SK-N-SH (cell line): ENCODE results near the gene UNC119. TPM values are rescaled to one million over a fixed set of nuclear protein-coding genes. Genes with fewer than 3 reads are reported as not detected.

ENCODE experiments used
- CTCF ChIA-PET: fragments of 300-600, 350-600 bp; formaldehyde crosslinking; extraction: SDS; loops from one replicate; lab custom pipeline; 2021; lab: Yijun Ruan, JAX
- POLR2A ChIA-PET: fragments of 350-600 bp; sonication (Branson Sonifier 250); formaldehyde crosslinking; extraction: SDS; loops from one replicate; lab custom pipeline; 2020; ENCODE audit warnings: antibody characterized with exemption, inconsistent platforms; lab: Yijun Ruan, JAX
- DNase-seq: peaks from one replicate; pipeline ENCODE4 v3.0.0; 2012
- H2AFZ ChIP-seq: fragments of 200-600 bp; sonication (generic); 2 replicates; pipeline ENCODE4 v1.8.1; 2016; ENCODE audit warnings: antibody characterized with exemption, mild to moderate bottlenecking, low read depth
- H3F3A ChIP-seq: fragments of 200-600 bp; sonication (generic); replicated peaks from 2 replicates; pipeline ENCODE3; 2016; ENCODE audit warnings: antibody characterized with exemption, mild to moderate bottlenecking; ENCODE audit not compliant: insufficient read depth
- H3K27ac ChIP-seq, 2 experiments: fragments of 200-500 bp in 1 of 2; fragments of 200-600 bp in 1 of 2; sonication (Bioruptor generic) in 1 of 2; sonication (generic), shearing (Covaris generic) in 1 of 2; 2 replicates each; pipeline versions ENCODE4 v1.5.1 to v1.6.1; 2014 to 2016; ENCODE audit warnings: low read depth in 2 of 2, inconsistent platforms in 1 of 2, low read length in 1 of 2, mild to moderate bottlenecking in 1 of 2, mixed read lengths in 1 of 2
- H3K27me3 ChIP-seq: fragments of 200-600 bp; sonication (generic), shearing (Covaris generic); 2 replicates; pipeline ENCODE4 v1.6.1; 2016; ENCODE audit warnings: mixed run types; ENCODE audit not compliant: insufficient read depth
- H3K36me3 ChIP-seq, 2 experiments: fragments of 200-500 bp in 1 of 2; fragments of 200-600 bp in 1 of 2; sonication (Bioruptor generic) in 1 of 2; sonication (generic) in 1 of 2; replicated peaks in 1 of 2; 2 replicates each; pipeline versions ENCODE3 to v1.5.1; 2014 to 2016; ENCODE audit warnings: low read length in 1 of 2, mild to moderate bottlenecking in 1 of 2; ENCODE audit not compliant: insufficient read depth in 2 of 2, control insufficient read depth in 1 of 2
- H3K4me1 ChIP-seq, 2 experiments: fragments of 200-500 bp in 1 of 2; fragments of 200-600 bp in 1 of 2; sonication (Bioruptor generic) in 1 of 2; sonication (generic), shearing (Covaris generic) in 1 of 2; 2 replicates each; pipeline versions ENCODE4 v1.5.1 to v1.6.1; 2014 to 2016; ENCODE audit warnings: low read depth in 1 of 2, low read length in 1 of 2, mixed run types in 1 of 2; ENCODE audit not compliant: insufficient read depth in 2 of 2, control insufficient read depth in 1 of 2
- H3K4me2 ChIP-seq: fragments of 200-600 bp; sonication (generic), shearing (Covaris generic); 2 replicates; pipeline ENCODE4 v1.6.1; 2017; ENCODE audit warnings: mixed run types
- H3K4me3 ChIP-seq, 2 experiments: fragments of 200-500 bp in 1 of 2; fragments of 200-600 bp in 1 of 2; sonication (Bioruptor generic) in 1 of 2; sonication (generic), shearing (Covaris generic) in 1 of 2; 2 replicates each; pipeline versions ENCODE4 v1.5.1 to v1.8.1; 2014 to 2016; ENCODE audit warnings: low read depth in 2 of 2, inconsistent platforms in 1 of 2, low read length in 1 of 2, mild to moderate bottlenecking in 1 of 2, mixed read lengths in 1 of 2, moderate library complexity in 1 of 2
- H3K79me2 ChIP-seq: fragments of 200-600 bp; sonication (generic); 2 replicates; pipeline ENCODE4 v1.8.1; 2017; ENCODE audit warnings: mild to moderate bottlenecking; ENCODE audit not compliant: insufficient read depth
- H3K9ac ChIP-seq: fragments of 200-600 bp; sonication (generic); 2 replicates; pipeline ENCODE4 v1.6.1; 2017; ENCODE audit warnings: mixed run types
- H3K9me2 ChIP-seq: fragments of 200-600 bp; sonication (generic); 2 replicates; pipeline ENCODE4 v1.6.1; 2017; ENCODE audit warnings: mixed run types
- H3K9me3 ChIP-seq: fragments of 200-600 bp; sonication (generic); 2 replicates; pipeline ENCODE4 v1.6.1; 2017; ENCODE audit warnings: mixed run types, mild to moderate bottlenecking, moderate library complexity
- H4K20me1 ChIP-seq: fragments of 200-600 bp; sonication (generic); 2 replicates; pipeline ENCODE4 v1.6.1; 2017; ENCODE audit warnings: mild to moderate bottlenecking, mixed run types; ENCODE audit not compliant: insufficient read depth
- ELF1 ChIP-seq: IDR thresholded peaks from 2 replicates; pipeline ENCODE4 v1.4.0; 2012
- EZH2phosphoT487 ChIP-seq: fragments of 200-600 bp; sonication (generic); IDR thresholded peaks from 2 replicates; pipeline ENCODE4 v1.6.1; 2017; ENCODE audit warnings: low read depth, mixed run types, mild to moderate bottlenecking, antibody characterized with exemption, moderate library complexity, borderline replicate concordance
- FOSL2 ChIP-seq: IDR thresholded peaks from 2 replicates; pipeline ENCODE4 v1.4.0; 2012; ENCODE audit warnings: low read depth, mild to moderate bottlenecking, moderate library complexity, borderline replicate concordance
- FOXM1 ChIP-seq: IDR thresholded peaks from 2 replicates; pipeline ENCODE4 v1.4.0; 2012; ENCODE audit warnings: low read depth, mild to moderate bottlenecking
- GATA2 ChIP-seq: sonication (generic); formaldehyde crosslinking; IDR thresholded peaks from 2 replicates; pipeline ENCODE4 v1.5.0; 2020; ENCODE audit warnings: mild to moderate bottlenecking, missing genetic modification reagents
- JUND ChIP-seq: IDR thresholded peaks from 2 replicates; pipeline ENCODE4 v1.4.0; 2012
- MEF2A ChIP-seq: IDR thresholded peaks from 2 replicates; pipeline ENCODE4 v1.4.0; 2012; ENCODE audit warnings: low read depth, borderline replicate concordance
- MXI1 ChIP-seq: IDR thresholded peaks from 2 replicates; pipeline ENCODE4 v1.6.1; 2012; ENCODE audit warnings: mild to moderate bottlenecking, low read depth, low read length, improper control_type of control experiment
- NFIC ChIP-seq: IDR thresholded peaks from 2 replicates; pipeline ENCODE4 v1.4.0; 2012; ENCODE audit warnings: borderline replicate concordance
- NRF1 ChIP-seq: IDR thresholded peaks from 2 replicates; pipeline ENCODE4 v1.6.1; 2012; ENCODE audit warnings: low read depth, mild to moderate bottlenecking, low read length
- POLR2AphosphoS5 ChIP-seq: IDR thresholded peaks from 2 replicates; pipeline ENCODE4 v1.6.1; 2012; ENCODE audit warnings: low read depth, low read length
- RAD21 ChIP-seq: IDR thresholded peaks from 2 replicates; pipeline ENCODE4 v1.6.1; 2012; ENCODE audit warnings: mild to moderate bottlenecking, low read length
- RCOR1 ChIP-seq: fragments of 150-350 bp; IDR thresholded peaks from 2 replicates; pipeline ENCODE4 v1.6.1; 2017; ENCODE audit warnings: antibody characterized with exemption, low read length
- RXRA ChIP-seq: IDR thresholded peaks from 2 replicates; pipeline ENCODE4 v1.4.0; 2012; ENCODE audit warnings: low read depth, mild to moderate bottlenecking, borderline replicate concordance
- SIN3A ChIP-seq: IDR thresholded peaks from 2 replicates; pipeline ENCODE4 v1.6.1; 2012; ENCODE audit warnings: low read depth, mild to moderate bottlenecking, low read length, moderate library complexity, borderline replicate concordance
- TAF1 ChIP-seq: IDR thresholded peaks from 2 replicates; pipeline ENCODE4 v1.6.1; 2012; ENCODE audit warnings: low read depth, mild to moderate bottlenecking, low read length, moderate library complexity, borderline replicate concordance
- TCF12 ChIP-seq: IDR thresholded peaks from 2 replicates; pipeline ENCODE4 v1.4.0; 2012
- TEAD4 ChIP-seq: IDR thresholded peaks from 2 replicates; pipeline ENCODE4 v1.4.0; 2012; ENCODE audit warnings: mild to moderate bottlenecking, borderline replicate concordance; ENCODE audit not compliant: insufficient read depth
- YY1 ChIP-seq: IDR thresholded peaks from 2 replicates; pipeline ENCODE4 v1.4.0; 2012; ENCODE audit warnings: low read depth, mild to moderate bottlenecking
- WGBS: methylation state at CpG from one replicate; pipeline ENCODE4 v1.1.6; 2017; ENCODE audit warnings: low lambda C conversion rate; 5-methylcytosine and 5-hydroxymethylcytosine counted together
- polyA plus RNA-seq, 3 experiments: library from polyadenylated mRNA; depleted of rRNA; stranded (reverse); fragments of >200 nt; gene quantifications; 2 replicates each; pipeline ENCODE4 v1.2.3, GENCODE V29; 2012
- TF ChIP-seq, protein P1 (sequence below): fragments of 200-600 bp; sonication (generic); IDR thresholded peaks from 2 replicates; pipeline ENCODE4 v1.6.1; 2017; ENCODE audit warnings: antibody characterized with exemption, mild to moderate bottlenecking, moderate library complexity
- TF ChIP-seq, protein P2 (sequence below): IDR thresholded peaks from 2 replicates; pipeline ENCODE4 v1.6.1; 2012; ENCODE audit warnings: mild to moderate bottlenecking, low read depth, low read length, moderate library complexity
- TF ChIP-seq, protein P3 (sequence below): IDR thresholded peaks from 2 replicates; pipeline ENCODE4 v1.4.0; 2012; ENCODE audit warnings: low read depth, borderline replicate concordance
- TF ChIP-seq, protein P4 (sequence below): IDR thresholded peaks from 2 replicates; pipeline ENCODE4 v1.4.0; 2012; ENCODE audit warnings: low read depth
- TF ChIP-seq, protein P5 (sequence below): fragments of 150-350 bp; IDR thresholded peaks from 2 replicates; pipeline ENCODE4 v1.6.1; 2017; ENCODE audit warnings: antibody characterized with exemption, low read length, low read depth, borderline replicate concordance
- TF ChIP-seq, protein P6 (sequence below): IDR thresholded peaks from 2 replicates; pipeline ENCODE4; 2012

UNC119 gene
- polyA plus RNA-seq, 1 of the 3 experiments (the other 2 are of a cell fraction): 89.9 TPM

DNA sequence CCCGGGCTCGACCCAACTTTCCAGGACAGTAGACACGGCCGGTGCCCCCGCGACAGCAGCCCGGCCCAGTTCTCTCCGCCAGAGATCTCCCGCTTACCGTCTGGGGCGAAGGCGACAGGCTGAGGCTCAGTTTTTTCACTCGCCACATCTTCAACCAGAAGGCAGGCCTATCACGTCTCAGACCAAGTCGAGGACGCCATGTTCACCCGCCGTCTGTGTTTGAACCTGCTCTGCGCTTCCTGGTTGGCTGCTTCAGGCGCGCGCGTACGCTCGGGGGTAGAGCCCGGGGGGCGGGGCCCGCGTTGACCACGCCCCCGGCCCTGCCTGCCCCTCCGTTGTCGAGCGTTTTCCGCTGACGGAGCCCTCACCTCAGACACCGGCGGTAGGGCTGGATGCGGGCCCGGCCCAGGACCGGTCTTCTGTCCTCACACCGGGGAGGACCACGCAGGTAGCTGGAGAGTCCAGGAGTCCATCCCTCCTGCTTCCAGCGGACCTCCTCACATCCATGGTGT lies 46.4 kb upstream of the UNC119 start, which contains the start of gene SPAG5:
Gene SPAG5, minus strand, starts transcription at position 227 of the 512 bp plus-strand sequence. Its CDS starts 79 bp downstream, at position 148.
- peak within 1 kb of the TSS; percentile 87 for H3K9ac ChIP-seq
- H3K79me2 ChIP-seq: peaks cover 46% of the 10 kb centered on the region
- peaks cover 0 to 3% of the 10 kb centered on the region in 2 experiments for H3K36me3 ChIP-seq
- H3K4me2 ChIP-seq: peak within 1 kb of the TSS; percentile 93
- CTCF ChIA-PET: interaction anchor here (0.6 to 2.3 kb wide), 7 partner anchors 10 to 52 kb away, joined by 3 to 7 read pairs (median 4); partner anchors contain the start of gene BLTP2
- H3K4me3 ChIP-seq: peak within 1 kb of the TSS; percentile 65 to 83
- POLR2A ChIA-PET: interaction anchor here (0.6 to 0.8 kb wide), 2 partner anchors 17 to 27 kb away, joined by 3 read pairs; no protein-coding TSS in a partner anchor
- H3K27ac ChIP-seq: peak within 1 kb of the TSS; percentile 75 to 94
- H3K9me2 ChIP-seq: no peaks in the 10 kb centered on the region
- DNase-seq: peak; percentile 99
- no peaks in the 10 kb centered on the region for H3K9me3 ChIP-seq
- no peaks in the 10 kb centered on the region for H4K20me1 ChIP-seq
- peaks cover 6 to 9% of the 10 kb centered on the region in 2 experiments; a peak in 1 of 4 replicates for H3K4me1 ChIP-seq
- no peaks in the 10 kb centered on the region for H3K27me3 ChIP-seq
- WGBS: 0% methylated on average over 5 of the region's 44 CpGs
- H3F3A ChIP-seq: peaks cover 25% of the 10 kb centered on the region
- peak within 1 kb of the TSS; percentile 93 for H2AFZ ChIP-seq
- TF ChIP-seq, protein P1, sequence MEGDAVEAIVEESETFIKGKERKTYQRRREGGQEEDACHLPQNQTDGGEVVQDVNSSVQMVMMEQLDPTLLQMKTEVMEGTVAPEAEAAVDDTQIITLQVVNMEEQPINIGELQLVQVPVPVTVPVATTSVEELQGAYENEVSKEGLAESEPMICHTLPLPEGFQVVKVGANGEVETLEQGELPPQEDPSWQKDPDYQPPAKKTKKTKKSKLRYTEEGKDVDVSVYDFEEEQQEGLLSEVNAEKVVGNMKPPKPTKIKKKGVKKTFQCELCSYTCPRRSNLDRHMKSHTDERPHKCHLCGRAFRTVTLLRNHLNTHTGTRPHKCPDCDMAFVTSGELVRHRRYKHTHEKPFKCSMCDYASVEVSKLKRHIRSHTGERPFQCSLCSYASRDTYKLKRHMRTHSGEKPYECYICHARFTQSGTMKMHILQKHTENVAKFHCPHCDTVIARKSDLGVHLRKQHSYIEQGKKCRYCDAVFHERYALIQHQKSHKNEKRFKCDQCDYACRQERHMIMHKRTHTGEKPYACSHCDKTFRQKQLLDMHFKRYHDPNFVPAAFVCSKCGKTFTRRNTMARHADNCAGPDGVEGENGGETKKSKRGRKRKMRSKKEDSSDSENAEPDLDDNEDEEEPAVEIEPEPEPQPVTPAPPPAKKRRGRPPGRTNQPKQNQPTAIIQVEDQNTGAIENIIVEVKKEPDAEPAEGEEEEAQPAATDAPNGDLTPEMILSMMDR: no peak
- TF ChIP-seq ELF1 (peak; percentile 46; the same call in 1 of the 2 replicates), MEF2A (no peak), TAF1 (peak; percentile 82), JUND (no peak), NRF1 (peak; percentile 34; the same call in 1 of the 2 replicates), SIN3A (peak; percentile 73; the same call in 1 of the 2 replicates), YY1 (peak; percentile 86), RAD21 (no peak), GATA2 (CRISPR knock-in tag) (no peak), TEAD4 (no peak), MXI1 (peak; percentile 90), EZH2phosphoT487 (no peak), RXRA (no peak), FOXM1 (peak; percentile 87), RCOR1 (no peak), POLR2AphosphoS5 (peak; percentile 61; the same call in 1 of the 2 replicates), FOSL2 (no peak), NFIC (no peak), TCF12 (no peak)
- TF ChIP-seq, protein P2, sequence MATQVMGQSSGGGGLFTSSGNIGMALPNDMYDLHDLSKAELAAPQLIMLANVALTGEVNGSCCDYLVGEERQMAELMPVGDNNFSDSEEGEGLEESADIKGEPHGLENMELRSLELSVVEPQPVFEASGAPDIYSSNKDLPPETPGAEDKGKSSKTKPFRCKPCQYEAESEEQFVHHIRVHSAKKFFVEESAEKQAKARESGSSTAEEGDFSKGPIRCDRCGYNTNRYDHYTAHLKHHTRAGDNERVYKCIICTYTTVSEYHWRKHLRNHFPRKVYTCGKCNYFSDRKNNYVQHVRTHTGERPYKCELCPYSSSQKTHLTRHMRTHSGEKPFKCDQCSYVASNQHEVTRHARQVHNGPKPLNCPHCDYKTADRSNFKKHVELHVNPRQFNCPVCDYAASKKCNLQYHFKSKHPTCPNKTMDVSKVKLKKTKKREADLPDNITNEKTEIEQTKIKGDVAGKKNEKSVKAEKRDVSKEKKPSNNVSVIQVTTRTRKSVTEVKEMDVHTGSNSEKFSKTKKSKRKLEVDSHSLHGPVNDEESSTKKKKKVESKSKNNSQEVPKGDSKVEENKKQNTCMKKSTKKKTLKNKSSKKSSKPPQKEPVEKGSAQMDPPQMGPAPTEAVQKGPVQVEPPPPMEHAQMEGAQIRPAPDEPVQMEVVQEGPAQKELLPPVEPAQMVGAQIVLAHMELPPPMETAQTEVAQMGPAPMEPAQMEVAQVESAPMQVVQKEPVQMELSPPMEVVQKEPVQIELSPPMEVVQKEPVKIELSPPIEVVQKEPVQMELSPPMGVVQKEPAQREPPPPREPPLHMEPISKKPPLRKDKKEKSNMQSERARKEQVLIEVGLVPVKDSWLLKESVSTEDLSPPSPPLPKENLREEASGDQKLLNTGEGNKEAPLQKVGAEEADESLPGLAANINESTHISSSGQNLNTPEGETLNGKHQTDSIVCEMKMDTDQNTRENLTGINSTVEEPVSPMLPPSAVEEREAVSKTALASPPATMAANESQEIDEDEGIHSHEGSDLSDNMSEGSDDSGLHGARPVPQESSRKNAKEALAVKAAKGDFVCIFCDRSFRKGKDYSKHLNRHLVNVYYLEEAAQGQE: no peak
- TF ChIP-seq, protein P3, sequence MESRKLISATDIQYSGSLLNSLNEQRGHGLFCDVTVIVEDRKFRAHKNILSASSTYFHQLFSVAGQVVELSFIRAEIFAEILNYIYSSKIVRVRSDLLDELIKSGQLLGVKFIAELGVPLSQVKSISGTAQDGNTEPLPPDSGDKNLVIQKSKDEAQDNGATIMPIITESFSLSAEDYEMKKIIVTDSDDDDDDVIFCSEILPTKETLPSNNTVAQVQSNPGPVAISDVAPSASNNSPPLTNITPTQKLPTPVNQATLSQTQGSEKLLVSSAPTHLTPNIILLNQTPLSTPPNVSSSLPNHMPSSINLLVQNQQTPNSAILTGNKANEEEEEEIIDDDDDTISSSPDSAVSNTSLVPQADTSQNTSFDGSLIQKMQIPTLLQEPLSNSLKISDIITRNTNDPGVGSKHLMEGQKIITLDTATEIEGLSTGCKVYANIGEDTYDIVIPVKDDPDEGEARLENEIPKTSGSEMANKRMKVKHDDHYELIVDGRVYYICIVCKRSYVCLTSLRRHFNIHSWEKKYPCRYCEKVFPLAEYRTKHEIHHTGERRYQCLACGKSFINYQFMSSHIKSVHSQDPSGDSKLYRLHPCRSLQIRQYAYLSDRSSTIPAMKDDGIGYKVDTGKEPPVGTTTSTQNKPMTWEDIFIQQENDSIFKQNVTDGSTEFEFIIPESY: no peak
- TF ChIP-seq, protein P4, sequence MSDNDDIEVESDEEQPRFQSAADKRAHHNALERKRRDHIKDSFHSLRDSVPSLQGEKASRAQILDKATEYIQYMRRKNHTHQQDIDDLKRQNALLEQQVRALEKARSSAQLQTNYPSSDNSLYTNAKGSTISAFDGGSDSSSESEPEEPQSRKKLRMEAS: peak; percentile 71; the same call in 1 of the 2 replicates
- TF ChIP-seq, protein P5, sequence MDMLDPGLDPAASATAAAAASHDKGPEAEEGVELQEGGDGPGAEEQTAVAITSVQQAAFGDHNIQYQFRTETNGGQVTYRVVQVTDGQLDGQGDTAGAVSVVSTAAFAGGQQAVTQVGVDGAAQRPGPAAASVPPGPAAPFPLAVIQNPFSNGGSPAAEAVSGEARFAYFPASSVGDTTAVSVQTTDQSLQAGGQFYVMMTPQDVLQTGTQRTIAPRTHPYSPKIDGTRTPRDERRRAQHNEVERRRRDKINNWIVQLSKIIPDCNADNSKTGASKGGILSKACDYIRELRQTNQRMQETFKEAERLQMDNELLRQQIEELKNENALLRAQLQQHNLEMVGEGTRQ: no peak
- TF ChIP-seq, protein P6, sequence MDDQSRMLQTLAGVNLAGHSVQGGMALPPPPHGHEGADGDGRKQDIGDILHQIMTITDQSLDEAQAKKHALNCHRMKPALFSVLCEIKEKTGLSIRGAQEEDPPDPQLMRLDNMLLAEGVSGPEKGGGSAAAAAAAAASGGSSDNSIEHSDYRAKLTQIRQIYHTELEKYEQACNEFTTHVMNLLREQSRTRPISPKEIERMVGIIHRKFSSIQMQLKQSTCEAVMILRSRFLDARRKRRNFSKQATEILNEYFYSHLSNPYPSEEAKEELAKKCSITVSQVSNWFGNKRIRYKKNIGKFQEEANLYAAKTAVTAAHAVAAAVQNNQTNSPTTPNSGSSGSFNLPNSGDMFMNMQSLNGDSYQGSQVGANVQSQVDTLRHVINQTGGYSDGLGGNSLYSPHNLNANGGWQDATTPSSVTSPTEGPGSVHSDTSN: no peak
